SU-DHL-6 (cell line): ENCODE measurements around the gene PIGT.

ENCODE experiments used
- EZH2phosphoT487 ChIP-seq: fragments of 200-600 bp; sonication (generic), shearing (Covaris generic); conservative IDR thresholded peaks from 2 replicates; pipeline ENCODE4 v1.6.1; 2018; ENCODE audit warnings: mild to moderate bottlenecking, antibody characterized with exemption, low read length, moderate library complexity, mixed read lengths
- TF ChIP-seq, protein P1 (sequence below): fragments of 200-600 bp; sonication (generic); IDR thresholded peaks from one replicate; pipeline ENCODE4 v1.5.1; 2017; ENCODE audit warnings: antibody characterized with exemption, mild to moderate bottlenecking, low read length, moderate library complexity; ENCODE audit not compliant: insufficient read depth, poor library complexity, severe bottlenecking

DNA sequence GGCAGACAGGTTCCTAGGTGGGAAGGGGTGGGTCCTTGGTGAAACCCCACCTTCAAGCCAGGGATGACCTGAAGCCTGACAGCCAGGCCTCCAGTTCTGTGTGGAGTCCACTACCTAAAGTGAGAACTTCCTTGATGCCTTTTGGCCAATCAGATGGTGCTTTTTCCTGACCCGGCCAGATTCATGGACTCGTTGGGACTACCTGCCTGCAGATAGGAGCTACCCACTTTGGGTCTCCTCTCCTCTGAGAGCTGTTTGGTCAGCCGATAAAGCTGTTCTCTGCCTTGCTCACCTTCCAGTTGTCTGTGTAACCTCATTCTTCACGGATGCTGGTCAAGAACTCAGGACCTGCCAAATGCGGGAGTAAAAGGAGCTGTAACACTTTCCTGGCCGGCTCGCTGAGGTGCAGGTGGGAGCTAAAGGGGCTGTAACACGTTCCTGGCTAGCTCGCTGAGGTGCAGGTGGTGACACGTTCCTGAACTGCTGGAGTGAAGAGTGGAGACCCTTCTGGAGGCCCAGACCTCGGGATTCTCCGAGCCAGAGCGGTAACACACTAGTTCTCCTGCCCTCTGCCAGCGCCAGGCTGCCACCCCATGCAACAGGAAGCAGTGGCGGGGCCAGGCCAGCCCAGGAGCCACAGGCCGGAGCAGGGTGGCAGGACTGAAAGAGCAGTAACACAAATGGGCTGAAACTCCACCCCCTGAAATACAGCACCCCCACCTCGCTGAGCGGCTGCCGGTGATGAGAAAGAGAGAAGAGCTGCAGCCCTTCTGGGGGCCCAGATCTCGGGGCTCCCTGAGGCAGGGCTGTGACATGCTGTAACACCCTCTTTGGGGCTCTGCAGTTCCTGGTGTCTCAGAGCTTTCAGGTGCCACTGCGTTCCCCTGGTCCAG, 21.5 kb upstream of the PIGT start:
- TF ChIP-seq, protein P1, sequence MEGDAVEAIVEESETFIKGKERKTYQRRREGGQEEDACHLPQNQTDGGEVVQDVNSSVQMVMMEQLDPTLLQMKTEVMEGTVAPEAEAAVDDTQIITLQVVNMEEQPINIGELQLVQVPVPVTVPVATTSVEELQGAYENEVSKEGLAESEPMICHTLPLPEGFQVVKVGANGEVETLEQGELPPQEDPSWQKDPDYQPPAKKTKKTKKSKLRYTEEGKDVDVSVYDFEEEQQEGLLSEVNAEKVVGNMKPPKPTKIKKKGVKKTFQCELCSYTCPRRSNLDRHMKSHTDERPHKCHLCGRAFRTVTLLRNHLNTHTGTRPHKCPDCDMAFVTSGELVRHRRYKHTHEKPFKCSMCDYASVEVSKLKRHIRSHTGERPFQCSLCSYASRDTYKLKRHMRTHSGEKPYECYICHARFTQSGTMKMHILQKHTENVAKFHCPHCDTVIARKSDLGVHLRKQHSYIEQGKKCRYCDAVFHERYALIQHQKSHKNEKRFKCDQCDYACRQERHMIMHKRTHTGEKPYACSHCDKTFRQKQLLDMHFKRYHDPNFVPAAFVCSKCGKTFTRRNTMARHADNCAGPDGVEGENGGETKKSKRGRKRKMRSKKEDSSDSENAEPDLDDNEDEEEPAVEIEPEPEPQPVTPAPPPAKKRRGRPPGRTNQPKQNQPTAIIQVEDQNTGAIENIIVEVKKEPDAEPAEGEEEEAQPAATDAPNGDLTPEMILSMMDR: no peak
- TF ChIP-seq EZH2phosphoT487: no peak
